NCI-H748 (cell line): ENCODE results near the gene COL26A1.
"Not testable (repeated sequence)": the region's sequence is repeated elsewhere in the genome, so short reads cannot be mapped to it uniquely, and the experiment has no call there.

Experiments used
- DNase-seq: peaks from one replicate; lab custom pipeline; 2025; ENCODE audit not compliant: unreplicated experiment; lab: John Stamatoyannopoulos, UW

COL26A1 gene

DNA sequence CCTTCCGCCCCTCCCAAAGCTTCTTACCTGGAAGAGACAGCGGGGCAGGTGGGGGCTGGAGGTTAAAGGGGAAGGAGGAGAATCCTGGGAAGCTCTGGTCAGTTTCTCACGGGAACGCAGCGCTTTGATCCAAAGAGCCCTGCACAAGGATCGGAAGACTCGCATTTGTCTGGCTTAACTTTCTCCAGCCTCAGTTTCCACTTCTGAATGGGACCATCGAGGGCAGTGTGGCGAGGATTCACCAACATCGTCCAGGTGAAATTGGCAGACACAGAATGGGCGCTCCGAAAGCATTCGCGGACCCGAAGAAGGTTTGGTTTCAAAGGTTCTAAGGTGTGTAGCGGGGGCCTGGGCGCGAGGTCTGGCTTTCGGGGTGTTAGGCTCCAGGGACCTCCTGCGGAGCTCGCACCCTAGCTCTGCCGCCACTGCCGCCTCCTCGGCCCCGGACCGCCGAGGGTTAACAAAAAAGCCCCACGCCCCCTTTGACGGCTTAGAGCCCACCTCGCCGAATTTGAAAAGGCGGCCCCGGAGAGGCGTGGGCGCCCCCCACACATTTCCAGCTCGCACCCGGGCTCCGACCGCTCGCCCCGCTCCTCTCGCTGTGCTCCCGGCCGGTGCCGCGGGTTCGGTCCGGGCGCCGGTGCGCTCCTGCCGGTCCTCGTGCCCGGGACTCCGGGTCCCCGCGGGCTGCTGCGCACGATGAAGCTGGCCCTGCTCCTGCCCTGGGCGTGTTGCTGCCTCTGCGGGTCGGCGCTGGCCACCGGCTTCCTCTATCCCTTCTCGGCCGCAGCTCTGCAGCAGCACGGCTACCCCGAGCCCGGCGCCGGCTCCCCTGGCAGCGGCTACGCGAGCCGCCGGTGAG is at the start of gene COL26A1:
COL26A1 (plus strand) TSS at position 542 of the 862 bp plus-strand sequence; CDS start at position 700, 158 bp downstream.
- peak; percentile 60 for DNase-seq

DNA sequence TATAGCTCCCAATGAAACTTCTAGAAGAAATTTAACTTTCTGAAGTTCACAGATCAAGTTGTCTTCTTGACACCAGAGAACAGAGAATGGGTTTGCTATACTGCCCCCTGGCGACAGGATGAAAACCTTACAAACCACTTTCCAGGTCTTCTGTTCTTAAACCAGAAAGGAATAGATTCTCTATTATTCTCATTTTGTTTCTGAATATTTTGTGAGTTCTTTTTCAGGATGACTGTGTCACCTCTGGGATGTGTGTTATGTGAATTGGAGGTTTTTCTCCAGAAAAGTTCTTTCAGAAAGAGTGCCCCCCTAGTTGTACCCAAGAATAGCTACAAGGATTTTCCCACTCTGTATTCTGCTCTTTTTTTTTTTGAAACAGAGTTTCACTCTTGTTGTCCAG is 47.3 kb upstream of the COL26A1 start:
- peak; percentile 28 for DNase-seq

DNA sequence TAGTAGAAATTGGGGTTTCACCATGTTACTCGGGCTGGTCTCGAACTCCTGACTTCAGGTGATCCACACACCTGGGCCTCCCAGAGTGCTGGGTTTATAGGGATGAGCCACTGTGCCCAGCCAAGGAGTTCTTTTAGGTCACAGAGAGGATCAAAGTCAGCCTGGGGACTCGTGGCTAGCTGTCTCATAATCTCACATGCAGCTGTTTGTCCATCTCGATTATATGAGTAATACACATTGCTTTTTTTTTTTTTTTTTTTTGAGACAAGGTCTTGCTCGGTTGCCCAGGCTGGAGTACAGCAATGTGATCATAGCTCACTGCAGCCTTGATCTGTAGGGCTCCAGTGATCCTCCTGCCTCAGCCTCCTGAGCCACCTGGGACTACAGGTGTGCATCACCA is 43.3 kb upstream of the COL26A1 start:
- no peak for DNase-seq

DNA sequence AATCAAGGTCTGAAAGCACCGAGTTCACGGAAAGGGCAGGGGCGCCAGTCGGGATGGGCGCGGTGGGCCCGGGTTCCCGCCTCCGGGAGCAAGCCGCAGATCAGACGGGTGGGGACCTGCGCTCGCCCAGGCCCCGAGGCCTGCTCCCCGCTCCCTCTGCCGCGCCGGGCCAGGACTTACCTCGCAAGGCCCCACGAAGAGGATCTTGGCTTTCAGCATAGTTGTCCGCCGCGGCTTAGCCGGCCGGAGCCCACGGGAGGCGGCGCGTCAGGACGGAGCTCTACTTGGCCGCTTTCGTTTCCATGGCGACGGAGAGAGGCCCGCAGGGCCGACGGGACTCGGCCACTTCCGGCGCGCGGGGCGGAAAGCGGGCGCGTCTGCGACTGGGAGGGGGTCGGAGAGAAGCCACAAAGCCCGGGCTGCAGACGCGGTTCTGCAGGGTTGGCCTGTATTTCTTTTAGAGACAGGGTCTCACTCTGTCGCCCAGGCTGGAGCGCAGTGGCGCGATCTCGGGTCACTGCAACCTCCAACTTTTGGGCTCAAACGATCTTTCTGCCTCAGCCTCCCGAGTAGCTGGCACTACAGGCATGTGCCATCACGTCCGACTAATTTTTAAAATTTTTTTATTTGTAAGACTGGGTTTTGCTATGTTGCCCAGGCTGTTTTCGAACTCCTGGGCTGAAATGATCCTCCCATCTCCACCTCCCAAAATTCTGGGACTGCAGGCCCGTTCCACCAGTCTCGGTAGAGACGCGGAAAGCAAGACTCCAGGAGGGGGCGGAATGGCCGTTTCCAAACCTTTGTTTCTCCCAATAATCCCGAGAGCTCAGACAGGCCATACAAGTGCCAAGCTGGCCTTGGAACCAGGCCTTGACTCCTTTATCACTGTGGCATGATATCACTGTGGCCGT is 40.9 kb upstream of the COL26A1 start, which contains the start of gene IFT22:
IFT22 (minus strand) TSS at position 322 of the 911 bp plus-strand sequence; CDS start at position 219, 103 bp downstream.
- peak; percentile 98 for DNase-seq

DNA sequence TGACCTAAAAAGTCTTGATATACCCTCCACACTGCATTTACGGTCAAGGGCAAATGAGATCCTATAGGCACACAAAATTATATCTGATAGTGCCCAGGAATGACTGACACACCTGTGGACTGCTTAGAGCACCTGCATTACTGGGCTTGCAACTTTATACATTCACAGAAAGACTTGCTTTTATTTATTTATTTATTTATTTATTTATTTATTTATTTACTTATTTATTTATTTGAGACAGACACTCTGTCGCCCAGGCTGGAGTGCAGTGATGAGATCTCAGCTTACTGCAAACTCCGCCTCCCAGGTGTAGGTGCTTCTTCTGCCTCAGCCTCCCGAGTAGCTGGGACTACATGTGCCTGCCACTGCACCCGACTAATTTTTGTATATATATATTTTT is 34.5 kb upstream of the COL26A1 start:
- DNase-seq, result no peak

DNA sequence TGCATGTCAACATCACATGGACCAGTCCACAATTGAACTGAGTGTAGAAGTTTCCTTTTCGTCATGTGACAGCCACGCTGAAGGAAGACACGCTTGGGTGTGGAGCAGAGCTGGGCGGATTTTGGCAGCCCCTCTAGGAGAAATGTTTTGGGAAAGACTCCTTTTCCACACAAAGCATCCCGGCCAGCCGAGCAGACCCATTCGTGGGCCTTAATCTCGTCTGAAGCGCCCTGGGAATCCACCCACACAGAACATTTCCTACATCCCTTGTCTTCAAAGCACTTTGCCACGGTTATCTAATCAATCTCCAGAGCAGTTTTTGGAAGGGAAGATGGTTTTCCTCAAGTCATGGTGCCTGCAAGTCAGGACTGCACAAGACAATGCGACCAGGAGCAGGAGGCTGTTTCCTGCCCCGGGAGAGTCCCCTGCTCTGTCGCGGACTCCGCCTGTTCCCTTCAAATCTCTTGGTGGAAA is 32.6 kb upstream of the COL26A1 start:
- DNase-seq, result no peak

DNA sequence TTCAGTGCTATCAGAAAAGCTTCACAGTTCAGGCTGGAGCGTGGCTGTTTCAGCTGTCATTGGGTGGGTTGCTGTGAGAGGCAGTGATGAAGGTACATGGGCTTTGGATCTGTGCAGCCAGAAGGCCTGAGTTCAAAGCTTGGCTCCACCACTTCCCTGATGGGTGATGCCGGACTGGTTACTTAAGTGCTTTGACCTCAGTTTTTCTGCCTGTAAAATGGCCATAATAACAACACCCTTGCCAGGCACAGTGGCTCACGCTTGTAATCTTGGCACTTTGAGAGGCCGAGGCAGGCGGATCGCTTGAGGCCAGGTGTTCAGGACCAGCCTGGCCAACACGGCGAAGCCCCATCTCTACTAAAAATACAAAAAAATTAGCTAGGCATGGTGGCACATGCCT is 30.6 kb upstream of the COL26A1 start:
- no peak for DNase-seq

DNA sequence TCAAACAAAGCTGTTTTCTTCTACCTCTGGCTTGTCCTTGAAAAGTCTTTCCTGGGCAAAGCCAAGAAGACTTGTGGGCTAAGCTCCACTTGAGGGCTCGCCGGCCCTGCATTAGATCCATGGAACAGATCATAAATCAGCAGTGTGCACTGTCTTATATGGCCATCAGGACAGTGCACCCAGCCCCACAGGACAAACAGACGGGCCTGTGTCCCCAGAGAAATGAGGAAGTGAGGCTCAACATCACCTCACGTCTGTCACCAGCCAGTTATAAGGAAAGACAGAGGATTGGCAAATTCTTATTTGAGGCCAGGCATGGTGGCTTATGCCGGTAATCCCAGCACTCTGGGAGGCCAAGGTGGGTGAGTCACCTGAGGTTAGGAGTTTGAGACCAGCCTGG is 28.8 kb upstream of the COL26A1 start:
- DNase-seq, result no peak

DNA sequence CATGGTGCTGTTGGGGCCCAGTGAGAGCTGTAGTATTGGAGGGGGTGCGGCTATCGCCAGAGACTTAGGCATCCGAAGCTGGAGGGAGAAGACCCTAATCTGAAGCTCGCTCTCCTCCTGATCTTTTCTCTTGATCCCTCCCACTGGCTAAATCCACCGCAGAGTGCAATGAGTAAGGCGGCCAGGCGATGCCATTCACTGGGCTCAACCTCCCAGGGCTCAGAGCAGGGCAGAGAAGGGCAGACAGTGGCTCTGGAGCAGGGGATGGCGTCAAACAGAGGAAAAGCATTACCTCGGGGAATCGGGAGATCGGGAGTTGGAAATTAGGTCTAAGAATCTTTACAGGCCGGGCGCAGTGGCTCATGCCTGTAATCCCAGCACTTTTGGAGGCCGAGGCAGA is 22.3 kb upstream of the COL26A1 start:
- DNase-seq, result no peak

DNA sequence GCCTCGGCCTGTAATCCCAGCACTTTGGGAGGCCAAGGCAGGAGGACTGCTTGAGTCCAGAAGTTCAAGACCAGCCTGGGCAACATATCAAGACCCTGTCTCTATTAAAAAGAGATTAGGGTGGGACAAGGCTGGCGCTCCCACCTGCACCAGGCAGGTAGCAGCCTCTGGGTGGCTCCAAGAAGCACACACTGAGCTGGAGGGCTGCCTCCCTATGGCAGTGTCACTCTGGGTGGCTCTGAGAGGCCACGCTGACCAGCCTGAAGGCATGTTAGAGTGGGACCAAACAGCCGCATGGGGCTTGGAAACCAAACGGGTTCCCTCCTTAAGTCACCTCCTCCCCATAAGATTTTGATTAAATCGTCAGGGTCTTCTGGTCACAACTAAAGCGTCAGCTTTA is 19.8 kb upstream of the COL26A1 start:
- DNase-seq, result no peak

DNA sequence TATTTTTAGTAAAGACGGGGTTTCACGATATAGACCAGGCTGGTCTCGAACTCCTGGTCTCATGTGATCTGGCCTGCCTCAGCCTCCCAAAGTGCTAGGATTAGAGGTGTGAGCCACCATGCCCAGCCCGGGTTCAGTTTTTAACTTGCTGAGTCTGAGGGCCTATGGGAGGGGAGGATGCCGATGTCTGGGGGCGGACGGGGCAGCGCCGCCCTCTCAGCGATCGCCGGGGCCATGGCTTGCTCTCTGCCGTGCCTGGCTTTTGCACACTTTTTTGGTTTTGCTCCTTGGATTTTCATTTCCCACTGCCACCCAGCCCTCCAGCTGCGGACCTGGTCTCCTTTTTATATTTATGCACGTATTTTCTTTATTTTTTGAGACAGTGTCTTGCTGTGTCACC is 15.2 kb upstream of the COL26A1 start:
- DNase-seq, result no peak

DNA sequence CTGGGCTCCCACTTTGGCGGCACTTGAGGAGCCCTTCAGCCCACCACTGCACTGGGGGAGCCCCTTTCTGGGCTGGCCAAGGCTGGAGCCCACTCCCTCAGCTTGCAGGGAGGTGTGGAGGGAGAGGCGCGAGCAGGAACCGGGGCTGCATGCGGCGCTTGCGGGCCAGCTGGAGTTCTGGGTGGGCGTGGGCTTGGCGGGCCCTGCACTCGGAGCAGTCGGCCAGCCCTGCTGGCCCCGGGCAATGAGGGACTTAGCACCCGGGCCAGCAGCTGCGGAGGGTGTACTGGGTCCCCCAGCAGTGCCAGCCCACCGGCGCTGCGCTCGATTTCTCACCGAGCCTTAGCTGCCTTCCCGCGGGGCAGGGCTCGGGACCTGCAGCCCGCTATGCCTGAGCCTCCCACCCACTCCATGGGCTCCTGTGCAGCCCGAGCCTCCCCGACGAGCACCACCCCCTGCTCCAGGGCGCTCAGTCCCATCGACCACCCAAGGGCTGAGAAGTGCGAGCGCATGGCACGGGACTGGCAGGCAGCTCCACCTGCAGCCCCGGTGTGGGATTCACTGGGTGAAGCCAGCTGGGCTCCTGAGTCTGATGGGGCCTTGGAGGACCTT is 14.1 kb upstream of the COL26A1 start:
- DNase-seq, result not testable (repeated sequence)

DNA sequence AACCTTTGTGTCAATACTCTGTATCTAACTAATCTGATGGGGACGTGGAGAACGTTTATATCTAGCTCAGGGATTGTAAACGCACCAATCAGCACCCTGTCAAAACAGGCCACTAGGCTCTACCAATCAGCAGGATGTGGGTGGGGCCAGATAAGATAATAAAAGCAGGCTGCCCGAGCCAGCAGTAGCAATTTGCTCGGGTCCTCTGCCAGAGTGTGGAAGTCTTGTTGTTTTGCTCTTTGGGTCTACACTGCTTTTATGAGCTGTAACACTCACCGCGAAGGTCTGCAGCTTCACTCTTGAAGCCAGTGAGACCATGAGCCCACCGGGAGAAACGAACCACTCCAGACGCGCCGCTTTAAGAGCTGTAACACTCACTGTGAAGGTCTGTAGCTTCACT is 13.4 kb upstream of the COL26A1 start:
- not testable (repeated sequence) for DNase-seq

DNA sequence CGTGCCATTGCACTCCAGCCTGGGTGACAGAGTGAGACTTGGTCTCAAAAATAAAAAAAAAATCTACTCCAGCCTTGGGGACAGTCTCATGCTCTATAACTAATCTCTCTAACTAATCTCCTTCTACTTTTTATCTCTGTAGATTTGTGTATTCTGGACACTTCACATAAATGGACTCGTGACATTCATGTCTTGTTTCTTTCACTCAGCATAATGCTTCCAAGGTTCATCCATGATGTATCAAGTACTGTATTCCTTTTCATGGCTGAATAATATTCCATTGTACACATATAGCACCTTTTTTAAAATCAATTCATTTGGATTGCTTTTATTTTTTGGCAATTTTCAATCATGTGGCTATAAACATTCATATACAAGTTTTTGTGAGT is 9.8 kb upstream of the COL26A1 start:
- DNase-seq, result no peak

DNA sequence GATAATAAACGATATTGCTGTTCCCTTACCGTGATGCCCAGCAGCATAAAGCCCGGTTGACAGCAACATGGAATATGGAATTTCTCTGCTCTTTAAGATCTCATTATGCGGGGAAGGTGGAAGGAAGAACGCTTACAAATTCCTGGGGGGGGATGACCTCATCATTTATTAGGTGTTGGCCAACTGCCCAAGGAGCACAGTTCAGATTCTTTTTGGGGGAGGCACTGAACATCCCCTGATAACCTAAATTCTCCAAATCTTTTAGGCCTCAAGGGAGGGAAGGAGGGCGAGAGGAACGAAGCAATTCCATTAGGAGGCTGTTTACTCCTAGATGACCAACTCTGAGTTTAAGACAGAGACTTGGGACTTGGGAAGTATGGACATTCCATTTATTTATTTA is 5.2 kb upstream of the COL26A1 start:
- no peak for DNase-seq

DNA sequence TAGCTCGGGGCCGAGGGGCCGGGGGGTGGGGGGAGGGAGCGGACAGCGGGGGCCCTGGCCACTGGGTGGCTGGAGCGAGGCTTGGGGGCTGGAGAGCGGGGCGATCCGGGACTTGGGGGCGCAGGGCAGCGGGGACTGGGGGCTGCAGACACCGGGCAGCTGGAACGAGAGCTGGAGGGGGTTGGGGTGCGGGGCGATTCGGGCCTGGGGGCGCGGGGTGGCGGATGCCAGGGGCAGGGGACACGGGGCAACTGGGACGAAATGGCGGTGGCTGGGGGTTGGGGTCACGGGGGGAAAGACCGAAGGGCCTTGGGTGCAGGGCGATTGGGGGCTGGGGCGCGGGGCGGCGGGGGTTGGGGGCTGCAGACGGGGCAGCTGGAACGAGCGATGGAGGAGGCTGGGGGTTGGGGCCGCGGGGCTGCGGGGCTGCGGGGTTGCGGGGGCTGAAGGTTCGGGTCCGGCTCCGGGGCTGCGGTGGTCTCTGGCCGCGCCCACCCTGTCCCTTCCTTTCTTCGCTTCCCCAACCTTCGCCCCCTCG is 590 bp downstream of the COL26A1 start:
- DNase-seq, result no peak

DNA sequence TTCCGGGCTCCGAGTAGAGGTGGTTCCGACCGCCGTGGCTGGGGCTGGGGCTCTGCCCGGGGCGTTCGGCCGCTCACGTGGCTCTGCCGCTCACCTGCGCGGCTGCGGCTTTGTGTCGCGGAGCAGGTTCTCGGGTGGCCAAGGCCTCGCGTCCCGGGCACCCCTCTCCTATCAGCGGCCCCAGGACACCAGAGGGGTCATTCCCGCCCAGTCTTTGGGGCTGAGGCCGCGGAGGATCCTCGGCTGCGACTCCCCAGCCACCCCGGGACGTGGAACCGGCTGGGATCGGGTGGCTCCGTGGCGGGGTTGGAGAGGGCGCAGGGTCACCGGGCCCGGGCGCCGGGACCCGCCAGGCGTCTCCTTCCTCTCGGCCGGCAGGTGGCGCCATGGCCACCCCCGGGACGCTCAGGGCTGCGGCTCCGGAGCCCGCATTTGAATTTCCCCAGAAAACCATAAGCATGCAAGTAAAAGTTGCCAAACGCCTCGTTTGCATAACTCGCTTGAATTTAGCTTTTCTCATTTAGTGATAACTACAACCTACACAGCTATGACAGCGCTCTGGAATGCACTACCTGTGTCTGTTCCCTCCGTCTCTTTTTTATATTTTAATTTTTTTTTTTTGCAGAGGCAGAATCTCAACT is 1.2 kb downstream of the COL26A1 start:
- DNase-seq, result peak; percentile 67

DNA sequence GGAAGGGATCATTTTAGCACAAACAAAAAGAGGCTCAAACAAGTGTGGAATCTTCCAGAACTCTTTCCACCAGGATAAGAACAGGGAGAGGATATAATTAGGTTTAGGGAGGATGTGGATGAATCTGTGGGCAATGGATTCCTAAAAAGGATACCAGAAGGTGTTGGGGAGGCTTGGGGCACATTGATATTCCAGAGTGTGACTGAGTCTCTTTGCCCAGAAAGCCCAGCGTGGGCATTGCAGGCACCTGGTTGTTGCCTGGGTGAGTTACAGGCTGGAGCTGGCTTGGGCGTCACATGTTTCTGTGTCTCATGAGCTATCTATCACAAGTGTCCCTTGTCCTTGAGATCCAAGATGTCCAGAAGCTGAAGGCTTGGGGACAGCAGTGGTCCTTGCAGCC is 3.3 kb downstream of the COL26A1 start:
- no peak for DNase-seq

DNA sequence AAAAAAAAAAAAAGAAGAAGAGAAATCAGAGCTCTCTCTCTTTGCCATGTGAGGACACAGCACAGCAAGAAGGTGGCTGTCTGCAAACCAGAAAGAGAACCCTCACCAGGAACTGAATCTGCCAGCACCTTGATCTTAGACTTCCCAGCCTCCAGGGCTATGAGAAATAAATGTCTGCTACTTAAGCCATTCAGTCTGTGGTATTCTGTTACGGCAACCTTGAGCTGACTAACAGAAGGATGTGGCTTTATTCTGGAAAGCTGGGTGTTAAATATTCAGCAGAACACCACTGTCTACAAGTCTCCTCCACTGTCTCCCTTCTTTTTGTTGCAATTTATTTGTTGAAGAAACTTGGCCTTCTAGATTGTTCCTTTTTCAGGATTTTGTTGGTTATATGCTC is 5.0 kb downstream of the COL26A1 start:
- no peak for DNase-seq

DNA sequence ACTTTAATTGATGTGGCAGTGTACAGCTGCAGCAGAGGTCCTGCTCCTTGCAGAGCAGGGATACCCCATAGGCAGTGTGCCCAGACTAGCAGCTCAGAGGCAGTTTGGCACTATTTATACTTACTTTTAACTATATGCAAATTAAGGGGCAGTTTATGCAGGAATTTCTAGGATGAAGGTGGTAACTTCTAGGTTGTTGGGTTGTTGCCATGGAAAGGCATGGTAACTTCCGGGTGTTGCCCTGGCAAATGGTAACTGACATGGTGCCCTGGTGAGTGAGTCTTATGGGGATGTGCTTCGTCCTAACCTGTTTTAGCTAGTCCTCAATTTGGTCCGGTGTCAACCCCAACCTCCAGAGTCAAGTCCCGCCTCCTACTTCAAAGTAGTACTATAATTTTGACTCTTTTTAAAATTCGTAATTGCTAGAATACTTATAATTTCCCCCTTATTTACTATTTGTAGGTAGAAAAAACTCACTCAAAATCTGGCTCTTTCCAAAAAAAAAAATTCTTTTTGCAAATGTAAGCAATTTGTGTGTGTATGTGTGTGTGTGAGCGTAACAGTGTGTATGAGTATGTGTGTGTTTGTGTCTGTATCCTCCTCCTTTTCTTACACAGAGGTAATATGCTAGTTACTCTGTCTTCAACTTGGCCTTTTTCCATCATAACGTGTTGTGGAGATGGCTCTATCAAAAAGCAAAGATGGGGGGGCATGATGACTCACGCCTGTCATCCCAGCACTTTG is 5.9 kb downstream of the COL26A1 start:
- DNase-seq, result no peak
